WERI-Rb-1 (cell line): ENCODE data around the gene PPIL1.

ENCODE experiments used
- DNase-seq: peaks from one replicate; pipeline ENCODE4 v3.0.0-alpha.2; 2020
- H3K27ac ChIP-seq: fragments of 250-450 bp; sonication (Bioruptor Pico); 2 replicates; pipeline ENCODE4 v1.5.1; 2020; ENCODE audit warnings: mild to moderate bottlenecking, moderate library complexity
- H3K27me3 ChIP-seq: fragments of 250-450 bp; sonication (Bioruptor Pico); 2 replicates; pipeline ENCODE4 v1.5.1; 2021; ENCODE audit warnings: mild to moderate bottlenecking, low read depth, moderate library complexity; ENCODE audit not compliant: insufficient read depth, severe bottlenecking
- H3K36me3 ChIP-seq: fragments of 250-450 bp; sonication (Bioruptor Pico); 2 replicates; pipeline ENCODE4 v1.5.1; 2020; ENCODE audit warnings: mild to moderate bottlenecking, moderate library complexity
- H3K4me3 ChIP-seq: 2 replicates; pipeline ENCODE4 v1.5.1; 2011; ENCODE audit warnings: low read depth, mild to moderate bottlenecking, control low read depth, low read length
- H3K9me3 ChIP-seq: fragments of 250-450 bp; sonication (Bioruptor Pico); 2 replicates; pipeline ENCODE4 v1.5.1; 2021; ENCODE audit warnings: mild to moderate bottlenecking, moderate library complexity; ENCODE audit not compliant: severe bottlenecking
- TF ChIP-seq, protein P1 (sequence below): IDR thresholded peaks from 2 replicates; pipeline ENCODE4 v1.5.1; 2011; ENCODE audit warnings: low read depth, mild to moderate bottlenecking, control low read depth, inconsistent platforms, low read length

Gene PPIL1

GRCh38 chr6:36805917-36806316 lies 68.7 kb downstream of the PPIL1 start:
- TF ChIP-seq, protein P1, sequence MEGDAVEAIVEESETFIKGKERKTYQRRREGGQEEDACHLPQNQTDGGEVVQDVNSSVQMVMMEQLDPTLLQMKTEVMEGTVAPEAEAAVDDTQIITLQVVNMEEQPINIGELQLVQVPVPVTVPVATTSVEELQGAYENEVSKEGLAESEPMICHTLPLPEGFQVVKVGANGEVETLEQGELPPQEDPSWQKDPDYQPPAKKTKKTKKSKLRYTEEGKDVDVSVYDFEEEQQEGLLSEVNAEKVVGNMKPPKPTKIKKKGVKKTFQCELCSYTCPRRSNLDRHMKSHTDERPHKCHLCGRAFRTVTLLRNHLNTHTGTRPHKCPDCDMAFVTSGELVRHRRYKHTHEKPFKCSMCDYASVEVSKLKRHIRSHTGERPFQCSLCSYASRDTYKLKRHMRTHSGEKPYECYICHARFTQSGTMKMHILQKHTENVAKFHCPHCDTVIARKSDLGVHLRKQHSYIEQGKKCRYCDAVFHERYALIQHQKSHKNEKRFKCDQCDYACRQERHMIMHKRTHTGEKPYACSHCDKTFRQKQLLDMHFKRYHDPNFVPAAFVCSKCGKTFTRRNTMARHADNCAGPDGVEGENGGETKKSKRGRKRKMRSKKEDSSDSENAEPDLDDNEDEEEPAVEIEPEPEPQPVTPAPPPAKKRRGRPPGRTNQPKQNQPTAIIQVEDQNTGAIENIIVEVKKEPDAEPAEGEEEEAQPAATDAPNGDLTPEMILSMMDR, result peak; percentile 36
- Histone ChIP-seq H3K36me3 (no peaks in the 10 kb centered on the region), H3K9me3 (no peaks in the 10 kb centered on the region), H3K27me3 (no peaks in the 10 kb centered on the region), H3K27ac (peak overlapping the region; percentile 49; the same call in 1 of the 2 replicates), H3K4me3 (no peak overlapping the region)
- DNase-seq, result peak; percentile 35

DNA sequence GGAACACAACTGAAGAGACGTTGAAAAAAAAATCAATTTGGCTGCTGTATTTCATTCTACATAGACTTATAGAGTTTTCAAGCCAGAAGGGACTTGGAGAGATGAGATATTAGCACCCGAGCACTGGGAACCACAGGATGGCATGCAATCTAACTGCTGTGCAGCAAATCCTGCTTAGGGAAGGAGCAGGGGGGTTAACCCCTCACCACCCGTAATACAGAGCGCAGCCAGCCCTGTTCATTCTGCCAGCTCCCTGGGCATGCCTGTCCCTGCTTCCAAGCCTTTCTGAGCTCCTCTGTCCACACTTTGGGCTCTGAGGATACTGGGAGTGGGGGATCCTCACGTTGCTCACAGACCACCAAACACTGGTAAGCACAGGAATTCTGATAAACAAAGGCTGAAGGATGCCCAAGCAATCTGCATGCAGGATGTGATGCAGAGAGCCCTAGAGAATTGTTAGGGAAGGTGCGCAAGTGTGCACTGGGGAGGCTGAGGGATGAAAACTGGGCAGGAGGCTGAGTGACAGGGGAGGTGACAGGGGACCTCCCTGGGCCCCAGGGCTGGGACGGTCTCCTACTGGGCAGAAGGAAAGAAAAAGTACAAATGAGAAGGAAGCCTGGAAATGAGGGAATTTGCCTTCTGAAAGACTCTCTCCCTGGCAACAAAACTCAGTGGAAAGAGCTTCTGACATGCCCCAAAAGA lies 69.4 kb downstream of the PPIL1 start:
- no peaks in the 10 kb centered on the region for H3K9me3 ChIP-seq
- TF ChIP-seq, protein P1, result 0 out of 2 replicates have a peak, but pooled peaks have one; percentile 12
- H3K27me3 ChIP-seq, result no peaks in the 10 kb centered on the region
- no peaks in the 10 kb centered on the region for H3K36me3 ChIP-seq
- H3K27ac ChIP-seq, result peak overlapping the region; percentile 49
- peak overlapping the region; percentile 24 for H3K4me3 ChIP-seq
- DNase-seq, result peak; percentile 84
